Suprapubic skin (tissue), 4 donors: Measurements from ENCODE around the gene CA6. TPM values are rescaled to one million over a fixed set of nuclear protein-coding genes. Genes with fewer than 3 reads are reported as not detected.

Experiments
- DNase-seq, 2 donors: peaks; one replicate each; pipeline ENCODE4 v3.0.0-alpha.2; 2019; ENCODE audit warnings: low spot score in 2 of 2
- H3K27ac ChIP-seq: fragments of 200-600 bp; sonication (generic); one replicate; pipeline ENCODE4 v1.5.1; 2019
- H3K27me3 ChIP-seq: fragments of 200-600 bp; sonication (generic); one replicate; pipeline ENCODE4 v1.5.1; 2019
- H3K36me3 ChIP-seq: fragments of 200-600 bp; sonication (generic); one replicate; pipeline ENCODE4 v1.5.1; 2019
- H3K4me1 ChIP-seq: fragments of 200-600 bp; sonication (generic); one replicate; pipeline ENCODE4 v1.5.1; 2019
- H3K4me3 ChIP-seq: fragments of 200-600 bp; sonication (generic); one replicate; pipeline ENCODE4 v1.5.1; 2019; ENCODE audit warnings: mild to moderate bottlenecking
- H3K9me3 ChIP-seq: fragments of 200-600 bp; sonication (generic); one replicate; pipeline ENCODE4 v1.5.1; 2019
- CTCF ChIP-seq, 2 donors: fragments of 200-600 bp in 1 of 2; fragments of 450-650 bp in 1 of 2; sonication (generic) in 1 of 2; IDR thresholded peaks; one replicate each; pipeline ENCODE4 v1.5.1; 2016 to 2019; ENCODE audit warnings: antibody characterized with exemption in 2 of 2, mild to moderate bottlenecking in 1 of 2, moderate library complexity in 1 of 2
- EP300 ChIP-seq: sonication (generic); formaldehyde crosslinking; IDR thresholded peaks from one replicate; pipeline ENCODE4 v1.6.1; 2017; ENCODE audit warnings: antibody characterized with exemption
- POLR2A ChIP-seq, 2 donors: fragments of 450-650 bp; IDR thresholded peaks; one replicate each; pipeline ENCODE4 v1.6.1; 2017; ENCODE audit warnings: antibody characterized with exemption in 2 of 2, mild to moderate bottlenecking in 2 of 2, moderate library complexity in 2 of 2
- POLR2AphosphoS5 ChIP-seq, 3 donors: sonication (generic); formaldehyde crosslinking; IDR thresholded peaks; one replicate each; pipeline ENCODE4 v1.6.1; 2017; ENCODE audit warnings: antibody characterized with exemption in 3 of 3
- WGBS: methylation state at CpG from one replicate; pipeline ENCODE4 v1.1.5; 2018; 5-methylcytosine and 5-hydroxymethylcytosine counted together
- total RNA-seq, 4 donors: library from RNA; depleted of rRNA; stranded (reverse); fragments of >200 nt; gene quantifications; one replicate each; pipeline ENCODE4 v1.1.0, GENCODE V29; 2016

The CA6 gene
- total RNA-seq, 4 donors from 2014 or later, result 9.5 to 57.9 (median 38.7) TPM

GRCh38 chr1:8976896-8977450 lies 31.3 kb downstream of the CA6 start:
- Histone ChIP-seq H3K27me3 (peaks cover 3% of the 10 kb centered on the region), H3K9me3 (no peaks in the 10 kb centered on the region), H3K4me3 (no peak overlapping the region), H3K4me1 (no peaks in the 10 kb centered on the region), H3K36me3 (no peaks in the 10 kb centered on the region), H3K27ac (no peak overlapping the region)
- WGBS, result 85% methylated on average over 20 of the region's 20 CpGs
- no peak for DNase-seq
- no peak for TF ChIP-seq POLR2A (IDR thresholded peaks at IDR 0.05)
- TF ChIP-seq CTCF (IDR thresholded peaks at IDR 0.05), result no peak
- no peak for TF ChIP-seq EP300
- TF ChIP-seq POLR2AphosphoS5 (IDR thresholded peaks at IDR 0.05), result no peak

GRCh38 chr1:8980656-8981055 lies 35.0 kb downstream of the CA6 start:
- WGBS, result 76% methylated on average over 3 of the region's 3 CpGs
- H3K27ac ChIP-seq, result no peak overlapping the region
- TF ChIP-seq EP300, result no peak
- no peak for TF ChIP-seq POLR2A (IDR thresholded peaks at IDR 0.05)
- no peak for TF ChIP-seq CTCF (IDR thresholded peaks at IDR 0.05)
- TF ChIP-seq POLR2AphosphoS5 (IDR thresholded peaks at IDR 0.05), result no peak
- no peaks in the 10 kb centered on the region for H3K4me1 ChIP-seq
- H3K4me3 ChIP-seq, result no peak overlapping the region
- H3K9me3 ChIP-seq, result no peaks in the 10 kb centered on the region
- no peaks in the 10 kb centered on the region for H3K36me3 ChIP-seq
- peaks cover 3% of the 10 kb centered on the region for H3K27me3 ChIP-seq
- no peak for DNase-seq

GRCh38 chr1:8981169-8981568 lies 35.5 kb downstream of the CA6 start:
- no peaks in the 10 kb centered on the region for H3K36me3 ChIP-seq
- TF ChIP-seq CTCF (IDR thresholded peaks at IDR 0.05) (no peak), POLR2AphosphoS5 (IDR thresholded peaks at IDR 0.05) (no peak), POLR2A (IDR thresholded peaks at IDR 0.05) (no peak), EP300 (no peak)
- WGBS, result 70% methylated on average over 2 of the region's 2 CpGs

GRCh38 chr1:8984203-8984602 lies 38.5 kb downstream of the CA6 start:
- H3K4me1 ChIP-seq, result peaks cover 16% of the 10 kb centered on the region
- WGBS, result 78% methylated on average over 2 of the region's 2 CpGs
- no peak overlapping the region for H3K27ac ChIP-seq
- H3K27me3 ChIP-seq, result no peaks in the 10 kb centered on the region
- no peak overlapping the region for H3K4me3 ChIP-seq
- TF ChIP-seq CTCF (IDR thresholded peaks at IDR 0.05), result no peak
- TF ChIP-seq EP300, result no peak
- TF ChIP-seq POLR2AphosphoS5 (IDR thresholded peaks at IDR 0.05), result no peak
- TF ChIP-seq POLR2A (IDR thresholded peaks at IDR 0.05), result no peak
- no peaks in the 10 kb centered on the region for H3K9me3 ChIP-seq
- H3K36me3 ChIP-seq, result no peaks in the 10 kb centered on the region
- no peak for DNase-seq

More at GRCh38 chr1:8981169-8981568, 35.5 kb downstream of the CA6 start:
- no peak for DNase-seq
- H3K27ac ChIP-seq, result no peak overlapping the region
- H3K9me3 ChIP-seq, result no peaks in the 10 kb centered on the region
- no peak overlapping the region for H3K4me3 ChIP-seq
- H3K27me3 ChIP-seq, result peaks cover 3% of the 10 kb centered on the region
- H3K4me1 ChIP-seq, result peaks cover 5% of the 10 kb centered on the region

GRCh38 chr1:8984990-8985389 lies 39.3 kb downstream of the CA6 start:
- Histone ChIP-seq H3K9me3 (no peaks in the 10 kb centered on the region), H3K27me3 (no peaks in the 10 kb centered on the region), H3K36me3 (no peaks in the 10 kb centered on the region), H3K4me3 (no peak overlapping the region), H3K4me1 (peaks cover 16% of the 10 kb centered on the region), H3K27ac (no peak overlapping the region)
- 84% methylated on average over 8 of the region's 8 CpGs for WGBS
- no peak for DNase-seq
- TF ChIP-seq POLR2AphosphoS5 (IDR thresholded peaks at IDR 0.05) (no peak), CTCF (IDR thresholded peaks at IDR 0.05) (no peak), POLR2A (IDR thresholded peaks at IDR 0.05) (no peak), EP300 (no peak)
